ENCODE measurements around the gene AURKAIP1.
"Not testable (repeated sequence)": the region's sequence is repeated elsewhere in the genome, so short reads cannot be mapped to it uniquely, and the experiment has no call there.

The AURKAIP1 gene

GRCh38 chr1:1385339-1385738, 10.3 kb upstream of the AURKAIP1 start:
- DNase-seq: not testable (repeated sequence)

GRCh38 chr1:1381294-1381693, 6.3 kb upstream of the AURKAIP1 start:
- no peak for DNase-seq

- DNase-seq: no peak
Observed at GRCh38 chr1:1380860-1381259, 5.9 kb upstream of the AURKAIP1 start.

GRCh38 chr1:1377540-1378205, 2.7 kb upstream of the AURKAIP1 start:
- DNase-seq: no peak

DNA sequence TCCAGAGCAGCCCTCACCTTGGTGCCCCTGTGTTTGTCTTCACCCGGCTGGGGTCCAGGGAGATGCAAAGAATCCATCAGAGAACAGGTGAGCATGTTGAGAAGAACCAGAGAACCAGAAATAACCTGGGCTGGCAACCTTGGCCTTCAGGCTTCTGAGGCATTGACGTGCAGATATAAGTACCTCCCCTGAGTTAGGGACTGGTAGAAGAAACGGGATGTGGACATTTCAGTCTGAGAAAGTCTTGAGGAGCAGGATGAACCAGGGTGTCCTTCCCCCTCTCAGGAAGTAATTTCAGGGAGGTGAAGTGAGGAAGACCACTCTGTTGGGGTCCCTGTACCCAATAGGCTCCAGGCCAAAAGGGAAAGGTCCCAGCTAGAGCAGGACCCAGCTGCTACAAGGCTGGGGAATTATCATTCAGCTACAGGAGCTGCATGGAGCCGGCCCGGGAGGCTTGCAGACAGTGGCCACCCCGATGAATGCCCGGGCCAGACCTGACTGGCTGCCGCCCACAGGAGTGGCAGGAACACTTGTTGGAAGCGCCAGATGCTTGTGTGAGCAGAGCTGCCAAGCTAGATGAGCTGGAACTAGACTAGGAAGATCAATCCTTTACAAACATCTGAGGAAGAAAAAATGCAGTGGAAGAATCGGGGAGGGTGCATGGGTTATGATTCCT, 1.7 kb upstream of the AURKAIP1 start:
- no peak for DNase-seq

GRCh38 chr1:1374589-1374928, 448 bp downstream of the AURKAIP1 start:
- DNase-seq: peak; percentile 37

GRCh38 chr1:1373815-1374588, 1.0 kb downstream of the AURKAIP1 start:
- no peak for DNase-seq

GRCh38 chr1:1373051-1373814, 1.8 kb downstream of the AURKAIP1 start:
- no peak for DNase-seq

DNA sequence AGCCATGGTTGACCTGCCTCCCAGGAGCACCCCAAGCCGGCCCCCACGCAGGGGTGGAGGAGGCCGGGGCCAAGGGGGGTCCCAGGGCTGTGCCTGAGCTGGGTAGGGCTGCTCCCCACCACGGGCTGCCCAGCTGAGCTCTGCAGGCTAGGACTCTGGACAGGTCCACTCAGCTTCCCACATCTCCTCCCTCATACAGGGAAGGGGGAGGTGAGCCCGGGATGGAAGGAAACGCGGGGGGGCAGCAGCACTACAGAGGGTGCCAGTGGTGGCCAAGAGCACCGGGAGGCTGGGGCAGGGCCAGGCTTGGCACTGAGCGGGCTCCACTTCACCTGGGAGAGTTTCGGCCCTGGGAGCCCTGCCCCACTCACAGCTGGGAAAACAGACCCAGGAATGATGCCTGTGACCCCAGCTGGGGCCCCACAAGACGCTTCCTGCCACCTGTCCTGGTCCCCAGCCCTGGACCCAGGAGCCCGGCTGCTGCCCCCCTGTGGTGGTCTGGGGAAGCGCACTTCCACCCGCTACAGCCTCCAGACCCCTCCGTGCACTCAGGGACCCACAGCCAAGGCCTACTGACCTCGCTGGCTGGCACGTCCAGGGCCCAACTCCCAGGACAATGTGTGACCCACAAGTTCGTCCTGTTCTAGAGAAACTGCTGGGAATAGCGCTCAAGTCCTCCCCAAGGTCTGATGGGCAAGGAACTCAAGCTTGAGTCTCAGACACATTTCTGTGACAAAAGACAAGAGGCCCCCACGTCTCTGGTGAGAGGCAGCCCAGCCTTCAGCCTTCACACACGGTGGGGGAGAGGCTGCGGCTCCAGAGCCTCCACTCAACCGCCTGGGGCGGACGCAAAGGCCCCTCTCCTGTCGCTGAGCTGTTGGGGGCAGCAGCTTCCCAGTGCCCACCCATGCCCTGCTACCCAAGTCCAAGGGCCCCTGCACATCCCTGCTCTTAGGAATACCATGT, 3.0 kb downstream of the AURKAIP1 start:
- DNase-seq: peak; percentile 69

- no peak for DNase-seq
Observed at GRCh38 chr1:1371364-1371745, 3.7 kb downstream of the AURKAIP1 start.

GRCh38 chr1:1370771-1371300, 4.2 kb downstream of the AURKAIP1 start:
- DNase-seq: no peak

DNA sequence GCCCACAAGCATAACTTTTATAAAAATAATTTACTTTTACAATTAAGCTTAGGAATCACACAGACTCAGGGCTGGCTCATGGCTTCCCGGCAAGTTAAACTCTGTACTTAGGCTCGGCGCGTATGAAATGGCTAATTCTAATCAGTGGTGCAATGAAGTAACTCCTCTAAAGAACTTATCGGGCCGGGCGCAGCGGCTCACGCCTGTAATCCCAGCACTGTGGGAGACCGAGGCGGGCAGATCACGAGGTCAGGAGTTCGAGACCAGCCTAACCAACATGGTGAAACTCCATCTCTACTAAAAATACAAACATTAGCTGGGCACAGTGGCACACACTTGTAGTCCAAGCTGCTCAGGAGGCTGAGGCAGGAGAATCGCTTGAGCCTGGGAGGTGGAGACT, 4.9 kb downstream of the AURKAIP1 start:
- not testable (repeated sequence) for DNase-seq

DNA sequence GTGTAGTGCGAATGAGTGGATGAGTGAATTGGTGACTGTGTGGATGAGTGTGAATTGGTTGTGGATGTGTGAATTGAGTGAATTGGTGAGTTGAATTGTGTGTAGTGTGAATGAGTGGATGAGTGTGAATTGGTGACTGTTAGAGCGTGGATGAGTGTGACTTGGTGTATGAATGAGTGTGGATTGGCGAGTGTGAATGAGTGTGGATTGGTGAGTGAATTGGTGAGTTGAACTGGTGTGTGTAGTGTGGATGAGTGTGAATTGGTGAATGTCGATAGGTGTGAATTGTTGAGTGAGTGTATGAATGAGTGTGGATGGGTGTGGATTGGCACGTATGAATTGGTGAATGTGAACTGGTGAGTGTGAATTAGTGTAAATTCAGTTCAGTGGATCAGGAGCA, 7.7 kb downstream of the AURKAIP1 start:
- no peak for DNase-seq

GRCh38 chr1:1366699-1367066, 8.3 kb downstream of the AURKAIP1 start:
- DNase-seq: no peak

- no peak for DNase-seq
Observed at GRCh38 chr1:1365875-1366698, 8.9 kb downstream of the AURKAIP1 start.

DNA sequence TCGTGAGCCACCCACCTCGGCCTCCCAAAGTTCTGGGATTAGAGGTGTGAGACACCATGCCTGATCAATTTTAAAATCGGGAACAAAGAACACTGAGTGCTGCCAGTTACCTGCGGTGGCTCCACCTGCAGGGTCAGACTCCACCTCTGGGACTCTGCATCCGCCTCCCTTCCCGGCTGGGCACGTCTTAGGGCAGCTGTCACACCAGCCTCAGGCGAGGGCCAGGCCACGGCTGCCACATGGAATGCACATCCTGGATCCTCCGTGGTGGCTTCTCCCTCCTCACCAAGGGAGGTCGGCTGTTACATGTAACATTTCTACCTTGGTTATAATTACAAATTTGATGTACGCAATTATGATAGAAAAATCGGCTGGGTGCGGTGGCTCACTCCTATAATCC, 10.7 kb downstream of the AURKAIP1 start:
- DNase-seq: peak; percentile 49

GRCh38 chr1:1361982-1362423, 13.0 kb downstream of the AURKAIP1 start:
- no peak for DNase-seq

DNA sequence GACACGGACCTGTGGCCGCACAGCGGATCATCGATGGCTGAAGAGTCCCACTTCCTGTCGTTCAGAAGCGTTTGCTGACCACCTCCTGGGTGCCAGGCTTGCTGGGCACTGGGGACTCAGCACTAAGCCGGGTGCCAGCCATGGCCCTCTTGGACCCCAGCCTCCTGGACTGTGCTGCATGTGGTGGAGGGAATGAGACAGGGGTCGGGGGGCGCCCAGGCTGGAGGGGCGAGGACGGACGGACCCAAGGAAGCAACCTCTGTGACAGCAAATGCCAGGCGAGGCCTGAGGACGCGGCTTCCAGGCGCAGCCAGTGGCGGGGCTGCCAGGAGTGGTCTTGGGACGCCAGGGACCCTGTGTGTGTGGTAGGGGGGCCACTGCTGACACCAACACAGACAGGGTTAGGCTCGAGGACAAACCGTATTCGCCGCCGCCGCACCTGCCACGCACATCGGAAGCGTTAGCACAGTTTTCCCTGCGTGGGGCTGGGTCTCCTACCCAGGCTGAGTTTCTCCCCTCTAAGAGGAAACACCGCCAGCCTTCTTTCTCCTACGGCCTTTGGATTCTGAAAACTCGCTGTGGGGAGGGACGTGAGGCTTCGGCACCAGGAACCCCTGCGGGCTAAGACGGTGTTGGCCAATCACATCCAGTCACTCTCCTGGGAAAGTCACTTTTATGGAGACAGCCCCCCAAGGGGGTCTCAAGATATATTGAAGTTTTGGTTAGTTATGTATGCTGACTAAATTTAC, 13.6 kb downstream of the AURKAIP1 start:
- no peak for DNase-seq

DNA sequence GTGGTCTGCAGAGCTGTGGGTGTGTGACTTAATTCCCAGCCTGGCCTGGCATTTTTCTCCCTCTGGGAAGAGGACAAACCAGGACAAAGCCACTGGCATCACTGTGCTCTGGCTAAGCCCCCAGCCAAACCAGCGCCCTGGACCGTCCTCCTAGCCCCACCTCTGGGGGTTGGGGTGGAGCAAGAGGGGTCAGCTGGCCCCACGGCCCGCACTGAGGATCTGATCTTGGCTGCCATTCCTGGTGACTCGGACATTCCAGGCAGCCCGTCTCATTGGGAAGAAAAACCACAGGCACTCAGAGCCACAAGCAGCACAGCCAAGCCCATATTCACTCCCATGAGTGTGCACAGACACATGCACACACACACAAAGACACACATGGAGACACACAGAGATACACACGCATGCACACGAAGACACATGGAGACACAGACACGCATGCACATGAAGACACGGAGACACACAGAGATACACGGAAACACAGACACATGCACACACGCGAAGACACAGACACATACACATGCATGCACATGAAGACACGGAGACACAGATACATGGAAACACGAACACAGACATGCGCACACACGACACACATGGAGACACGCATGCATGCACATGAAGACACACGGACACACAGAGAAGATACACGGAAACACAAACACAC, 14.4 kb downstream of the AURKAIP1 start:
- DNase-seq: no peak
